Measurements from ENCODE around the gene LZTS2.

GRCh38 chr10:101007915-101008822, 8.6 kb downstream of the LZTS2 start:
- TF ChIP-seq NFRKB (IDR thresholded peaks at IDR 0.05), result no peak
- TF ChIP-seq HDGF (IDR thresholded peaks at IDR 0.05; ENCODE audit: borderline replicate concordance), result no peak
- TF ChIP-seq SUZ12 (IDR thresholded peaks at IDR 0.05), result no peak
- TF ChIP-seq ELF4 (IDR thresholded peaks at IDR 0.05), result no peak
- no peak for TF ChIP-seq ARNT (IDR thresholded peaks at IDR 0.05)

Measured in HEK293T (cell line).